22Rv1 (cell line): Measurements from ENCODE around the gene KYNU.

Experiments
- H3K27ac ChIP-seq: fragments of 450-650 bp; 2 replicates; pipeline ENCODE4 v1.5.1; 2017
- CTCF ChIP-seq: fragments of 450-650 bp; IDR thresholded peaks from 2 replicates; pipeline ENCODE4 v1.5.1; 2017; ENCODE audit warnings: mild to moderate bottlenecking
- ZFX ChIP-seq: fragments of 450-650 bp; IDR thresholded peaks from 2 replicates; pipeline ENCODE4 v1.6.1; 2017; ENCODE audit warnings: antibody characterized with exemption, borderline replicate concordance

Gene KYNU

GRCh38 chr2:142951190-142952007 lies 73.9 kb downstream of the KYNU start:
- TF ChIP-seq ZFX (no peak), CTCF (no peak)
- H3K27ac ChIP-seq, result no peak overlapping the region

- TF ChIP-seq ZFX (no peak), CTCF (no peak)
- no peak overlapping the region for H3K27ac ChIP-seq
Observed at GRCh38 chr2:142952018-142952417, 74.6 kb downstream of the KYNU start.

- TF ChIP-seq CTCF (no peak), ZFX (no peak)
Observed at GRCh38 chr2:142952793-142953494, 75.5 kb downstream of the KYNU start.

GRCh38 chr2:142954493-142954892 lies 77.0 kb downstream of the KYNU start:
- H3K27ac ChIP-seq, result no peak overlapping the region
- TF ChIP-seq ZFX (no peak), CTCF (no peak)

More at GRCh38 chr2:142952793-142953494, 75.5 kb downstream of the KYNU start:
- no peak overlapping the region for H3K27ac ChIP-seq

- H3K27ac ChIP-seq, result no peak overlapping the region
- TF ChIP-seq CTCF (no peak), ZFX (no peak)
Observed at GRCh38 chr2:142957144-142957543, 79.7 kb downstream of the KYNU start.

- TF ChIP-seq CTCF, result no peak
- no peak for TF ChIP-seq ZFX
- H3K27ac ChIP-seq, result no peak overlapping the region
Observed at GRCh38 chr2:142961202-142961601, 83.7 kb downstream of the KYNU start.

GRCh38 chr2:142965443-142965842 lies 88.0 kb downstream of the KYNU start:
- no peak overlapping the region for H3K27ac ChIP-seq
- TF ChIP-seq ZFX (no peak), CTCF (no peak)
